HepG2 (cell line): ENCODE measurements around the gene TOR1A. TPM values are rescaled to one million over a fixed set of nuclear protein-coding genes. Genes with fewer than 3 reads are reported as not detected.

Source experiments
- CEBPG ChIP-seq: IDR thresholded peaks from 2 replicates; pipeline ENCODE4 v1.6.1; 2016
- CENPX ChIP-seq: sonication (generic); formaldehyde crosslinking; IDR thresholded peaks from 2 replicates; pipeline ENCODE4 v1.9.0; 2021; ENCODE audit warnings: mild to moderate bottlenecking, missing genetic modification reagents, moderate library complexity
- CREM ChIP-seq, 2 experiments: sonication (generic) in 1 of 2; formaldehyde crosslinking in 1 of 2; IDR thresholded peaks; 2 replicates each; pipeline versions ENCODE4 v1.4.0 to v1.6.1; 2016 to 2020; ENCODE audit warnings: antibody characterized with exemption in 1 of 2, mild to moderate bottlenecking in 1 of 2, missing genetic modification reagents in 1 of 2
- ETV6 ChIP-seq: sonication (generic); formaldehyde crosslinking; conservative IDR thresholded peaks from 2 replicates; pipeline ENCODE4 v1.4.0; 2020; ENCODE audit warnings: missing genetic modification reagents
- HNRNPLL ChIP-seq: fragments of 200-400 bp; formaldehyde crosslinking; IDR thresholded peaks from 2 replicates; pipeline ENCODE4 v1.6.1; 2017; ENCODE audit warnings: mild to moderate bottlenecking, low read depth, low read length; ENCODE audit not compliant: poor library complexity, severe bottlenecking
- PHF20 ChIP-seq: sonication (generic); formaldehyde crosslinking; IDR thresholded peaks from 2 replicates; pipeline ENCODE4 v1.5.0; 2020; ENCODE audit warnings: mild to moderate bottlenecking, missing genetic modification reagents
- SAFB2 ChIP-seq: sonication (generic); formaldehyde crosslinking; IDR thresholded peaks from 2 replicates; pipeline ENCODE4 v1.5.1; 2020; ENCODE audit warnings: missing genetic modification reagents, low read depth, mild to moderate bottlenecking, borderline replicate concordance
- TBX2 ChIP-seq: sonication (generic); formaldehyde crosslinking; IDR thresholded peaks from 2 replicates; pipeline ENCODE4 v1.5.0; 2020; ENCODE audit warnings: missing genetic modification reagents, mild to moderate bottlenecking, borderline replicate concordance
- ZFY ChIP-seq: sonication (generic); formaldehyde crosslinking; IDR thresholded peaks from 2 replicates; pipeline ENCODE4 v1.4.0; 2020; ENCODE audit warnings: missing genetic modification reagents
- ZNF232 ChIP-seq: sonication (generic); formaldehyde crosslinking; IDR thresholded peaks from 2 replicates; pipeline ENCODE4 v1.4.0; 2020; ENCODE audit warnings: missing genetic modification reagents, borderline replicate concordance
- ZNF619 ChIP-seq: sonication (generic); formaldehyde crosslinking; IDR thresholded peaks from 2 replicates; pipeline ENCODE4 v1.4.0; 2020; ENCODE audit warnings: mild to moderate bottlenecking, missing genetic modification reagents
- ZNF724P ChIP-seq: sonication (generic); formaldehyde crosslinking; IDR thresholded peaks from 2 replicates; pipeline ENCODE4 v1.8.0; 2022; ENCODE audit warnings: missing genetic modification reagents, borderline replicate concordance
- polyA plus RNA-seq, 8 experiments: library from polyadenylated mRNA; depleted of rRNA in 3 of 8; stranded (reverse) in 7 of 8; unstranded in 1 of 8; fragments of >200 nt; fragmentation: Illumina TruSeq in 4 of 8; extraction: Trizol in 4 of 8; gene quantifications; 2 replicates each; pipeline versions ENCODE4 v1.2.1 to v1.2.3, GENCODE V29; 2011 to 2016; ENCODE audit warnings: low read depth in 4 of 8, missing spikeins in 1 of 8, mixed read lengths in 1 of 8; ENCODE audit not compliant: insufficient read depth in 1 of 8
- total RNA-seq, 5 experiments: library from RNA; depleted of rRNA; stranded (reverse); fragments of >200 nt; fragmentation: Illumina TruSeq; extraction: Trizol; gene quantifications; 2 replicates each; pipeline ENCODE4 v1.2.3, GENCODE V29; 2016; ENCODE audit warnings: low read depth in 1 of 5
- TF ChIP-seq, protein P1 (sequence below): sonication (generic); formaldehyde crosslinking; IDR thresholded peaks from 2 replicates; pipeline ENCODE4 v1.8.0; 2022; ENCODE audit warnings: mild to moderate bottlenecking, missing genetic modification reagents; ENCODE audit not compliant: insufficient replicate concordance
- TF ChIP-seq, protein P2 (sequence below): sonication (generic); formaldehyde crosslinking; IDR thresholded peaks from 2 replicates; pipeline ENCODE4 v1.5.0; 2020; ENCODE audit warnings: missing genetic modification reagents, mild to moderate bottlenecking, borderline replicate concordance
- TF ChIP-seq, protein P3 (sequence below): sonication (generic); formaldehyde crosslinking; IDR thresholded peaks from 2 replicates; pipeline ENCODE4 v1.8.1; 2023; ENCODE audit warnings: mild to moderate bottlenecking, missing genetic modification reagents
- TF ChIP-seq, protein P4 (sequence below): sonication (generic); formaldehyde crosslinking; IDR thresholded peaks from 2 replicates; pipeline ENCODE4 v1.5.0; 2020; ENCODE audit warnings: missing genetic modification reagents, mild to moderate bottlenecking, borderline replicate concordance
- TF ChIP-seq, protein P5 (sequence below): sonication (generic); formaldehyde crosslinking; IDR thresholded peaks from 2 replicates; pipeline ENCODE4 v1.5.1; 2020; ENCODE audit warnings: mild to moderate bottlenecking, missing genetic modification reagents, moderate library complexity
- TF ChIP-seq, protein P6 (sequence below): sonication (generic); formaldehyde crosslinking; IDR thresholded peaks from 2 replicates; pipeline ENCODE4 v1.9.0; 2021; ENCODE audit warnings: missing genetic modification reagents, borderline replicate concordance

Gene TOR1A
- total and polyA plus RNA-seq, 2 of the 13 experiments (the other 11 are each of a cell fraction or from before 2014, with no cell fraction given): 31.6 to 41.4 TPM

DNA sequence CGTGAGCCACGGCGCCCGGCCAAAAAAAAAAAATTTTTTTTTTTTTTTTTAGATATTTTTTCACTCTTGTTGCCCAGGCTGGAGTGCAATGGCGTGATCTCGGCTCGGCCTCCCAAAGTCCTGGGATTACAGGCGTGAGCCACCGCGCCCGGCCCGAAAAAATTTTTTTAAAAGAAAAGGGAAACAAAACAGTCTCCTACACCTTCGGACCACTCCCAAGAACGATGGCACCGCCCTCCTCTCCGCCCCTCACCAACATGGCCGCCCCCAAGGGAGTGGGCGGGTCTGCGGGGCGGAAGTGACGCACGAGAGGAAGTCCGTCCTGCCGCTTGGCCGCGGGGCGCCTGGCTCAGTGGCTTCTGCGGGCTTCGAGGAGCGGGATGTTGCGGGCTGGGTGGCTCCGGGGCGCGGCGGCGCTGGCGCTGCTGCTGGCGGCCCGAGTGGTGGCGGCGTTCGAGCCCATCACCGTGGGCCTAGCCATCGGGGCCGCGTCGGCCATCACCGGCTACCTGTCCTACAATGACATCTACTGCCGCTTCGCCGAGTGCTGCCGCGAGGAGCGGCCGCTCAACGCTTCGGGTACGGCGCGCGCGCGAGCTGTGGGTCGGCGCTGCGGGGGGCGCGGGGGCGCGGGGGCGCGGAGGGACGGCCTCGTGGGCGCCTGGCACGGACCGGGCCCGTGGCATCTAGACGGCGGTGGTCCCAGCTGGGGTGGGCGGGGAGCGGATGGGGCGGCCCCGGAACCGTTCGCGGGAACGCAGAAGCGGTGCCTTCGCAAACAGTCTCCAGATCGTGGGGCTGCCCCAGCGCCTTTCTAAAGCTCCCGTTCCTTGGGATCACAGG is 20.9 kb downstream of the TOR1A start, which contains the start of gene TOR1B (continued):
- TF ChIP-seq, protein P1, sequence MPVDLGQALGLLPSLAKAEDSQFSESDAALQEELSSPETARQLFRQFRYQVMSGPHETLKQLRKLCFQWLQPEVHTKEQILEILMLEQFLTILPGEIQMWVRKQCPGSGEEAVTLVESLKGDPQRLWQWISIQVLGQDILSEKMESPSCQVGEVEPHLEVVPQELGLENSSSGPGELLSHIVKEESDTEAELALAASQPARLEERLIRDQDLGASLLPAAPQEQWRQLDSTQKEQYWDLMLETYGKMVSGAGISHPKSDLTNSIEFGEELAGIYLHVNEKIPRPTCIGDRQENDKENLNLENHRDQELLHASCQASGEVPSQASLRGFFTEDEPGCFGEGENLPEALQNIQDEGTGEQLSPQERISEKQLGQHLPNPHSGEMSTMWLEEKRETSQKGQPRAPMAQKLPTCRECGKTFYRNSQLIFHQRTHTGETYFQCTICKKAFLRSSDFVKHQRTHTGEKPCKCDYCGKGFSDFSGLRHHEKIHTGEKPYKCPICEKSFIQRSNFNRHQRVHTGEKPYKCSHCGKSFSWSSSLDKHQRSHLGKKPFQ (CRISPR knock-in tag): peak; percentile 33
- TF ChIP-seq, protein P2, sequence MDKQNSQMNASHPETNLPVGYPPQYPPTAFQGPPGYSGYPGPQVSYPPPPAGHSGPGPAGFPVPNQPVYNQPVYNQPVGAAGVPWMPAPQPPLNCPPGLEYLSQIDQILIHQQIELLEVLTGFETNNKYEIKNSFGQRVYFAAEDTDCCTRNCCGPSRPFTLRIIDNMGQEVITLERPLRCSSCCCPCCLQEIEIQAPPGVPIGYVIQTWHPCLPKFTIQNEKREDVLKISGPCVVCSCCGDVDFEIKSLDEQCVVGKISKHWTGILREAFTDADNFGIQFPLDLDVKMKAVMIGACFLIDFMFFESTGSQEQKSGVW: no peak
- TF ChIP-seq PHF20 (CRISPR knock-in tag) (peak; percentile 85), HNRNPLL (peak; percentile 38), CENPX (CRISPR knock-in tag) (no peak), SAFB2 (CRISPR knock-in tag) (no peak; the same call in 1 of the 2 replicates), CEBPG (CRISPR knock-in tag) (no peak), TBX2 (CRISPR knock-in tag) (peak; percentile 64; the same call in 1 of the 2 replicates), CREM (IDR thresholded peaks at IDR 0.05) (peak; percentile 84), CREM (CRISPR knock-in tag; IDR thresholded peaks at IDR 0.05) (peak; percentile 29; the same call in 1 of the 2 replicates), ZNF232 (CRISPR knock-in tag) (peak; percentile 57; the same call in 1 of the 2 replicates), ETV6 (CRISPR knock-in tag) (no peak), ZNF724P (CRISPR knock-in tag) (0 out of 2 replicates have a peak, but pooled peaks have one; percentile 19), ZFY (CRISPR knock-in tag) (peak; percentile 84), ZNF619 (no peak)
- TF ChIP-seq, protein P3, sequence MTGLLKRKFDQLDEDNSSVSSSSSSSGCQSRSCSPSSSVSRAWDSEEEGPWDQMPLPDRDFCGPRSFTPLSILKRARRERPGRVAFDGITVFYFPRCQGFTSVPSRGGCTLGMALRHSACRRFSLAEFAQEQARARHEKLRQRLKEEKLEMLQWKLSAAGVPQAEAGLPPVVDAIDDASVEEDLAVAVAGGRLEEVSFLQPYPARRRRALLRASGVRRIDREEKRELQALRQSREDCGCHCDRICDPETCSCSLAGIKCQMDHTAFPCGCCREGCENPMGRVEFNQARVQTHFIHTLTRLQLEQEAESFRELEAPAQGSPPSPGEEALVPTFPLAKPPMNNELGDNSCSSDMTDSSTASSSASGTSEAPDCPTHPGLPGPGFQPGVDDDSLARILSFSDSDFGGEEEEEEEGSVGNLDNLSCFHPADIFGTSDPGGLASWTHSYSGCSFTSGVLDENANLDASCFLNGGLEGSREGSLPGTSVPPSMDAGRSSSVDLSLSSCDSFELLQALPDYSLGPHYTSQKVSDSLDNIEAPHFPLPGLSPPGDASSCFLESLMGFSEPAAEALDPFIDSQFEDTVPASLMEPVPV (CRISPR knock-in tag): no peak
- TF ChIP-seq, protein P4, sequence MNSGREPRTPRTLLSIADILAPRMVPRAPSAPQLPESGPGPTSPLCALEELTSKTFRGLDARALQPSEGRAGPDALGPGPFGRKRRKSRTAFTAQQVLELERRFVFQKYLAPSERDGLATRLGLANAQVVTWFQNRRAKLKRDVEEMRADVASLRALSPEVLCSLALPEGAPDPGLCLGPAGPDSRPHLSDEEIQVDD: no peak
- TF ChIP-seq, protein P5, sequence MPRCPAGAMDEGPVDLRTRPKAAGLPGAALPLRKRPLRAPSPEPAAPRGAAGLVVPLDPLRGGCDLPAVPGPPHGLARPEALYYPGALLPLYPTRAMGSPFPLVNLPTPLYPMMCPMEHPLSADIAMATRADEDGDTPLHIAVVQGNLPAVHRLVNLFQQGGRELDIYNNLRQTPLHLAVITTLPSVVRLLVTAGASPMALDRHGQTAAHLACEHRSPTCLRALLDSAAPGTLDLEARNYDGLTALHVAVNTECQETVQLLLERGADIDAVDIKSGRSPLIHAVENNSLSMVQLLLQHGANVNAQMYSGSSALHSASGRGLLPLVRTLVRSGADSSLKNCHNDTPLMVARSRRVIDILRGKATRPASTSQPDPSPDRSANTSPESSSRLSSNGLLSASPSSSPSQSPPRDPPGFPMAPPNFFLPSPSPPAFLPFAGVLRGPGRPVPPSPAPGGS: peak; percentile 59; the same call in 1 of the 2 replicates
- TF ChIP-seq, protein P6, sequence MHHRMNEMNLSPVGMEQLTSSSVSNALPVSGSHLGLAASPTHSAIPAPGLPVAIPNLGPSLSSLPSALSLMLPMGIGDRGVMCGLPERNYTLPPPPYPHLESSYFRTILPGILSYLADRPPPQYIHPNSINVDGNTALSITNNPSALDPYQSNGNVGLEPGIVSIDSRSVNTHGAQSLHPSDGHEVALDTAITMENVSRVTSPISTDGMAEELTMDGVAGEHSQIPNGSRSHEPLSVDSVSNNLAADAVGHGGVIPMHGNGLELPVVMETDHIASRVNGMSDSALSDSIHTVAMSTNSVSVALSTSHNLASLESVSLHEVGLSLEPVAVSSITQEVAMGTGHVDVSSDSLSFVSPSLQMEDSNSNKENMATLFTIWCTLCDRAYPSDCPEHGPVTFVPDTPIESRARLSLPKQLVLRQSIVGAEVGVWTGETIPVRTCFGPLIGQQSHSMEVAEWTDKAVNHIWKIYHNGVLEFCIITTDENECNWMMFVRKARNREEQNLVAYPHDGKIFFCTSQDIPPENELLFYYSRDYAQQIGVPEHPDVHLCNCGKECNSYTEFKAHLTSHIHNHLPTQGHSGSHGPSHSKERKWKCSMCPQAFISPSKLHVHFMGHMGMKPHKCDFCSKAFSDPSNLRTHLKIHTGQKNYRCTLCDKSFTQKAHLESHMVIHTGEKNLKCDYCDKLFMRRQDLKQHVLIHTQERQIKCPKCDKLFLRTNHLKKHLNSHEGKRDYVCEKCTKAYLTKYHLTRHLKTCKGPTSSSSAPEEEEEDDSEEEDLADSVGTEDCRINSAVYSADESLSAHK (CRISPR knock-in tag): no peak
